Activated CD8-positive, alpha-beta T cell treated with anti-CD3 and anti-CD28 coated beads for 36 hours (primary cell): ENCODE results near the gene PSME2. TPM values are rescaled to one million over a fixed set of nuclear protein-coding genes. Genes with fewer than 3 reads are reported as not detected.

Experiments used
- ATAC-seq: fragments of 200-7000 bp; cut with Tn5 transposase; one replicate; pipeline ENCODE4 v1.10.0; 2021; ENCODE audit warnings: mild to moderate bottlenecking, moderate library complexity
- CTCF ChIA-PET: fragments of 350-600 bp; sonication (Branson Sonifier 250); formaldehyde crosslinking; loops from one replicate; lab custom pipeline; 2021; ENCODE audit warnings: antibody characterized with exemption; lab: Charles Lee
- POLR2A ChIA-PET: fragments of 350-600 bp; sonication (Branson Sonifier 250); formaldehyde crosslinking; loops from one replicate; lab custom pipeline; 2021; ENCODE audit warnings: antibody characterized with exemption; lab: Charles Lee
- DNase-seq: peaks from one replicate; pipeline ENCODE4 v3.0.0-alpha.2; 2020
- H3K27ac Mint-ChIP-seq: one replicate; pipeline ENCODE4 v1.8.0; 2021; ENCODE audit warnings: mild to moderate bottlenecking, mixed read lengths
- H3K27me3 Mint-ChIP-seq: one replicate; pipeline ENCODE4 v1.8.0; 2021; ENCODE audit warnings: mixed read lengths
- H3K36me3 Mint-ChIP-seq: one replicate; pipeline ENCODE4 v1.8.0; 2021; ENCODE audit warnings: low read depth, mixed read lengths
- H3K4me1 Mint-ChIP-seq: one replicate; pipeline ENCODE4 v1.8.0; 2021; ENCODE audit warnings: low read depth, mixed read lengths
- H3K4me3 Mint-ChIP-seq: one replicate; pipeline ENCODE4 v1.8.0; 2021; ENCODE audit warnings: mild to moderate bottlenecking, moderate library complexity, mixed read lengths
- H3K9me3 Mint-ChIP-seq: one replicate; pipeline ENCODE4 v1.8.0; 2021; ENCODE audit warnings: mixed read lengths
- intact Hi-C: fragments of 100-400 bp; cut with micrococcal nuclease; formaldehyde crosslinking; loops from one replicate; pipeline ENCODE4 v1.10.0; 2022
- total RNA-seq, 2 experiments: library from RNA; stranded (reverse); gene quantifications; one replicate each; pipeline ENCODE4 v1.2.3, GENCODE V29; 2021
- TF ChIP-seq, protein P1 (sequence below): fragments of 200-600 bp; IDR thresholded peaks from one replicate; pipeline ENCODE4 v1.8.0; 2022; ENCODE audit warnings: antibody characterized with exemption, mild to moderate bottlenecking

PSME2 gene
- total RNA-seq, 2 experiments from 2014 or later = 440 TPM

DNA sequence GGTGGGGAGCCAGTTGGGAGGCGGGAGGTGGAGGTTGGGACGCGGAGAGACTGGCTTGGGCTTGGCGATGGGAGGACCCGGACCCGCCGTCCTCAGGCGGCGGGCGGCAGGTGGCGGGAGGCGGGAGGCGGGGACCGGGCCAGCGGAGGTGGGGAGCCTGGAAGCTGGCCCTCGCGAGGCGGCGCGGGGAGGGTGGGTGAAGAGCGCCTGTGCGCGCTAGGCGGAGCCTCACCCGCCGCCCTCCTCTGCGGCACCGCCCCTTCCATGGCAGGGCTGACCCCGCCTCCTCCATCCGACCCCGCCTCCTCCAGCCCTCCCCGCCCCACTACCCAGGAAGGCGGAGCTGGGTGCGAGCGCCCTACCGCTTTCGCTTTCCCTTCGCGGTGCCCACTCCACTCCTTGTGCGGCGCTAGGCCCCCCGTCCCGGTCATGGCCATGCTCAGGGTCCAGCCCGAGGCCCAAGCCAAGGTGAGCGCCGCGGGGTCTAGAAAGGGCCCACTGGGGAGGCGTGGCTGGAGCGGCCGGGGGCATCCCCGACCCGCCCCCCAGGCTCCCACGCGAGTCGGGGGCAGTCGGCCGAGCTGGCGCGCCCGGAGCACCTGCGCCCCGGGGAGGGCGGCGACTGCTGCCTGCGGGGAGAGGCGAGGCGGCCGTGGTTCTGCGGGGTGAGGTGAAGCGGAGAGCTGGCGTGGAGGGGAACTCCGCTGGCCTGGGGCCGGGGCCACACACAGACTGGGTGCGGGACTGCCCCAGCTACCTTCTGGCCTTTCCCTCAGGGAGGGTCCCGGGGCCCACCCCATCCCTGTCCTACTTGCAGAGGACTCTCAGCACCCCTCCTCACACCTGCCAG, 10.4 kb downstream of the PSME2 start, which contains the start of gene PSME1:
Gene PSME1 (plus strand): TSS at position 361 of the 850 bp plus-strand sequence. CDS start 69 bp downstream, at position 430.
- Mint-ChIP-seq H3K36me3 (peaks cover 47% of the 10 kb centered on the region), H3K4me1 (peaks cover 56% of the 10 kb centered on the region), H3K27ac (peak within 1 kb of the TSS; percentile 92), H3K9me3 (no peaks in the 10 kb centered on the region), H3K27me3 (no peaks in the 10 kb centered on the region), H3K4me3 (peak within 1 kb of the TSS; percentile 97)
- peak; percentile 97 for ATAC-seq
- ChIA-PET POLR2A (interaction anchor here (0.9 to 5.8 kb wide), 17 partner anchors 11 to 78 kb away, joined by 3 to 53 read pairs (median 6); partner anchors contain the start of genes CHMP4A, DCAF11, IPO4 and IRF9), CTCF (interaction anchor here (0.6 to 5.3 kb wide), 11 partner anchors 10 to 172 kb away, joined by 3 to 29 read pairs (median 5); partner anchors contain the start of genes DCAF11, IRF9, NRL and PSME2)
- TF ChIP-seq, protein P1, sequence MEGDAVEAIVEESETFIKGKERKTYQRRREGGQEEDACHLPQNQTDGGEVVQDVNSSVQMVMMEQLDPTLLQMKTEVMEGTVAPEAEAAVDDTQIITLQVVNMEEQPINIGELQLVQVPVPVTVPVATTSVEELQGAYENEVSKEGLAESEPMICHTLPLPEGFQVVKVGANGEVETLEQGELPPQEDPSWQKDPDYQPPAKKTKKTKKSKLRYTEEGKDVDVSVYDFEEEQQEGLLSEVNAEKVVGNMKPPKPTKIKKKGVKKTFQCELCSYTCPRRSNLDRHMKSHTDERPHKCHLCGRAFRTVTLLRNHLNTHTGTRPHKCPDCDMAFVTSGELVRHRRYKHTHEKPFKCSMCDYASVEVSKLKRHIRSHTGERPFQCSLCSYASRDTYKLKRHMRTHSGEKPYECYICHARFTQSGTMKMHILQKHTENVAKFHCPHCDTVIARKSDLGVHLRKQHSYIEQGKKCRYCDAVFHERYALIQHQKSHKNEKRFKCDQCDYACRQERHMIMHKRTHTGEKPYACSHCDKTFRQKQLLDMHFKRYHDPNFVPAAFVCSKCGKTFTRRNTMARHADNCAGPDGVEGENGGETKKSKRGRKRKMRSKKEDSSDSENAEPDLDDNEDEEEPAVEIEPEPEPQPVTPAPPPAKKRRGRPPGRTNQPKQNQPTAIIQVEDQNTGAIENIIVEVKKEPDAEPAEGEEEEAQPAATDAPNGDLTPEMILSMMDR = no peak
- intact Hi-C loops = no loop called here
- peak; percentile 96 for DNase-seq

DNA sequence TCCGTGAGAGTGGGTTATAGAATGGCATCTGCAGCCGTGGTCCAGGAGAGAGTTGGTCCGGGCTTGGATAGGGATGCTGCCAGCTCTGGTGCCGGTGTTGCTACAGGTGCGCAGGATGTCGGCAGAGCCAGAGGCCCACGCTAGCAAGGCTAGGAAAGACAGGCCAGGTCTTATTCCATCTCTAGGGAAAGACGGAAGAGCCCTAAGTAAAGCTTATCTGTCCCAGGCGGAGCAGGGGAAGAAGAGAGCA, 10.9 kb downstream of the PSME2 start:
- Mint-ChIP-seq H3K9me3 (no peaks in the 10 kb centered on the region), H3K27ac (peak overlapping the region; percentile 91), H3K27me3 (no peaks in the 10 kb centered on the region), H3K36me3 (peaks cover 41% of the 10 kb centered on the region), H3K4me3 (peak overlapping the region; percentile 97), H3K4me1 (peaks cover 58% of the 10 kb centered on the region)
- ATAC-seq = no peak
- TF ChIP-seq, protein P1 = no peak
- ChIA-PET POLR2A (interaction anchor here (0.9 to 5.8 kb wide), 14 partner anchors 11 to 77 kb away, joined by 3 to 53 read pairs (median 9); partner anchors contain the start of genes DCAF11, IPO4, IRF9 and NRL), CTCF (interaction anchor here (0.6 to 5.3 kb wide), 9 partner anchors 11 to 173 kb away, joined by 3 to 29 read pairs (median 5); partner anchors contain the start of genes DCAF11, IRF9, NRL and PSME2)
- intact Hi-C loops = no loop called here
- DNase-seq = peak; percentile 28

DNA sequence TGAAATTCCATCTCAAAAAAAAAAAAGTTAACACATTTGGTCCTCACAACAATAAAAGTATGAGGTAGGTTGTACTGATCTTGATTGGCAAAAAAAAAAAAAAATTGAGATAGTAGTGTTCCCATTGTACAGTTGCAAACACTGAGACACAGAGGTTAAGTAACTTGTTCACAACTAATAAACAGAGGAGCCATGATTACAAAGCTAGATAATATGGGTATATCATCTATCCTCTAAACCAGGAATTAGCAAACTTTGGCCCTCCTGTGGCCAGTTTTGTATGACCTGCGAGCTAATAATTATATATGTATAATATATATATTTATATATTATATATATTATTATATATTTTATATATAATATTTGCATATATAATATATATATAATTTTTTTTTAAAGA, 12.7 kb downstream of the PSME2 start:
- TF ChIP-seq, protein P1 = no peak
- intact Hi-C loops = no loop called here
- H3K36me3 Mint-ChIP-seq = peaks cover 24% of the 10 kb centered on the region
- POLR2A ChIA-PET = interaction anchor here (0.6 to 5.8 kb wide), 6 partner anchors 7 to 61 kb away, joined by 3 to 30 read pairs (median 5); partner anchors contain the start of genes DCAF11, EMC9, NRL and RNF31
- DNase-seq (no peak), ATAC-seq (no peak)
- H3K4me3 Mint-ChIP-seq = peak overlapping the region; percentile 8
- CTCF ChIA-PET = interaction anchor here (1.1 to 5.3 kb wide), 3 partner anchors 18 to 39 kb away, joined by 3 to 29 read pairs (median 21); partner anchors contain the start of genes DCAF11, IRF9 and NRL
- H3K9me3 Mint-ChIP-seq = no peaks in the 10 kb centered on the region
- H3K27ac Mint-ChIP-seq = no peak overlapping the region
- no peaks in the 10 kb centered on the region for H3K27me3 Mint-ChIP-seq
- peaks cover 45% of the 10 kb centered on the region for H3K4me1 Mint-ChIP-seq

DNA sequence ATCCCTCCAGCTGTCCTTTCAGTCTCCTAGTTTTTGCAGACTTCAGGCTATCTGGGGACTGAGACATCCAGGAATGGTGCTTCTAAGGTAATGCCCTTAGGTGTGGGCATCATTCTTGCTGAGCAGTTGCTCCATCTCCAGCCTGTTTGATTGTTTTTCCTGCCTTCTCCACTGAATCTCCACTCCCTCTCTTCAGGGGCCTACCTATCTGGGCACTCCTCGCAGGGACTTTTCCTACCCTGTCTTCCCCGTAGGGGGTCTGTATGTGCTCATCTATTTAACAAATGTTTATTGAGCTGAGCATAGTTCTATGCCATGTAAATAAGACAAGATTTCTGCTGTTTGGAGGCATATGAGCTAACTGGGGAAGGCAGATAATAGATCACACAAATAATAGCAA, 13.4 kb downstream of the PSME2 start:
- POLR2A ChIA-PET = interaction anchor here (0.9 to 2.4 kb wide), 8 partner anchors 8 to 49 kb away, joined by 3 to 13 read pairs (median 4); partner anchors contain the start of genes DCAF11, EMC9, IRF9 and NRL
- Mint-ChIP-seq H3K27me3 (no peaks in the 10 kb centered on the region), H3K27ac (peak overlapping the region; percentile 91), H3K4me3 (peak overlapping the region; percentile 46), H3K9me3 (no peaks in the 10 kb centered on the region), H3K4me1 (peaks cover 38% of the 10 kb centered on the region), H3K36me3 (peaks cover 16% of the 10 kb centered on the region)
- DNase-seq (no peak), ATAC-seq (no peak)
- TF ChIP-seq, protein P1 = no peak
- intact Hi-C loops = no loop called here
- CTCF ChIA-PET = interaction anchor here (0.9 to 5.3 kb wide), 5 partner anchors 8 to 28 kb away, joined by 3 to 29 read pairs (median 5); partner anchors contain the start of genes DCAF11, EMC9, IRF9 and NRL
